ENCODE results near the gene KCNK3.

- TF ChIP-seq, protein P1, sequence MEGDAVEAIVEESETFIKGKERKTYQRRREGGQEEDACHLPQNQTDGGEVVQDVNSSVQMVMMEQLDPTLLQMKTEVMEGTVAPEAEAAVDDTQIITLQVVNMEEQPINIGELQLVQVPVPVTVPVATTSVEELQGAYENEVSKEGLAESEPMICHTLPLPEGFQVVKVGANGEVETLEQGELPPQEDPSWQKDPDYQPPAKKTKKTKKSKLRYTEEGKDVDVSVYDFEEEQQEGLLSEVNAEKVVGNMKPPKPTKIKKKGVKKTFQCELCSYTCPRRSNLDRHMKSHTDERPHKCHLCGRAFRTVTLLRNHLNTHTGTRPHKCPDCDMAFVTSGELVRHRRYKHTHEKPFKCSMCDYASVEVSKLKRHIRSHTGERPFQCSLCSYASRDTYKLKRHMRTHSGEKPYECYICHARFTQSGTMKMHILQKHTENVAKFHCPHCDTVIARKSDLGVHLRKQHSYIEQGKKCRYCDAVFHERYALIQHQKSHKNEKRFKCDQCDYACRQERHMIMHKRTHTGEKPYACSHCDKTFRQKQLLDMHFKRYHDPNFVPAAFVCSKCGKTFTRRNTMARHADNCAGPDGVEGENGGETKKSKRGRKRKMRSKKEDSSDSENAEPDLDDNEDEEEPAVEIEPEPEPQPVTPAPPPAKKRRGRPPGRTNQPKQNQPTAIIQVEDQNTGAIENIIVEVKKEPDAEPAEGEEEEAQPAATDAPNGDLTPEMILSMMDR (IDR thresholded peaks at IDR 0.05) = peak in 1 of 4 experiments; percentile 14
- TF ChIP-seq POLR2A (IDR thresholded peaks at IDR 0.05) = no peak
- TF ChIP-seq POLR2AphosphoS5 (IDR thresholded peaks at IDR 0.05) = peak; percentile 81
These were observed 21.5 kb upstream of the KCNK3 start for GRCh38 chr2:26670931-26671460.
